Panc1 (cell line): Measurements from ENCODE around the gene C4orf51. TPM values are rescaled to one million over a fixed set of nuclear protein-coding genes. Genes with fewer than 3 reads are reported as not detected.

Experiments used
- ATAC-seq: fragments of 200-7000 bp; cut with Tn5 transposase; 2 replicates; pipeline ENCODE4 v1.9.1; 2020; ENCODE audit warnings: mild to moderate bottlenecking, moderate library complexity
- BruUV-seq: library from RNA; stranded (reverse); fragments of 400-500 nt; replicated peaks from 2 replicates; lab custom pipeline; 2021; lab: Mats Ljungman, UMichigan
- CTCF ChIA-PET: fragments of 300-600 bp; sonication (Branson Sonifier 250); formaldehyde crosslinking; loops from one replicate; lab custom pipeline; 2022; ENCODE audit warnings: antibody characterized with exemption; lab: Charles Lee
- POLR2A ChIA-PET: fragments of 300-600 bp; sonication (Branson Sonifier 250); formaldehyde crosslinking; loops from one replicate; lab custom pipeline; 2022; ENCODE audit warnings: antibody characterized with exemption; lab: Charles Lee
- DNase-seq: peaks from one replicate; pipeline ENCODE4 v3.0.0-alpha.2; 2010; ENCODE audit warnings: low read depth, low spot score
- H3K27ac ChIP-seq: 2 replicates; pipeline ENCODE4 v1.5.1; 2011; ENCODE audit warnings: mild to moderate bottlenecking, low read length, inconsistent platforms
- H3K27me3 ChIP-seq: fragments of 200-500 bp; sonication (Bioruptor generic); 2 replicates; pipeline ENCODE4 v1.6.0; 2014; ENCODE audit warnings: low read length, inconsistent platforms; ENCODE audit not compliant: control insufficient read depth, insufficient read depth
- H3K36me3 ChIP-seq: fragments of 200-500 bp; sonication (Bioruptor generic); 2 replicates; pipeline ENCODE4 v1.5.1; 2014; ENCODE audit warnings: inconsistent platforms, mild to moderate bottlenecking, low read length, moderate library complexity; ENCODE audit not compliant: control insufficient read depth, insufficient read depth
- H3K4me1 ChIP-seq: 2 replicates; pipeline ENCODE4 v1.5.1; 2011; ENCODE audit warnings: inconsistent platforms, mild to moderate bottlenecking, low read length, moderate library complexity; ENCODE audit not compliant: control insufficient read depth, insufficient read depth
- H3K4me3 ChIP-seq, 2 experiments: 2 replicates each; pipeline ENCODE4 v1.5.1; 2011 to 2012; ENCODE audit warnings: low read depth in 2 of 2, low read length in 2 of 2, mild to moderate bottlenecking in 2 of 2, inconsistent platforms in 1 of 2, moderate library complexity in 1 of 2
- H3K9me3 ChIP-seq: fragments of 200-500 bp; sonication (Bioruptor generic); 2 replicates; pipeline ENCODE4 v1.5.1; 2014; ENCODE audit warnings: low read depth, mild to moderate bottlenecking, inconsistent platforms, low read length, moderate library complexity; ENCODE audit not compliant: control insufficient read depth, insufficient read depth
- CTCF ChIP-seq: fragments of 450-650 bp; IDR thresholded peaks from 2 replicates; pipeline ENCODE4 v1.5.1; 2017; ENCODE audit warnings: mild to moderate bottlenecking
- POLR2AphosphoS5 ChIP-seq: IDR thresholded peaks from 2 replicates; pipeline ENCODE4 v1.6.1; 2012; ENCODE audit warnings: mild to moderate bottlenecking, low read depth, low read length, moderate library complexity
- REST ChIP-seq, 2 experiments: IDR thresholded peaks; 2 replicates each; pipeline ENCODE4 v1.6.1; 2011 to 2012; ENCODE audit warnings: low read depth in 2 of 2, control low read depth in 1 of 2, low read length in 1 of 2, mild to moderate bottlenecking in 1 of 2, moderate library complexity in 1 of 2; ENCODE audit not compliant: insufficient read depth in 1 of 2
- SIN3A ChIP-seq: IDR thresholded peaks from 2 replicates; pipeline ENCODE4 v1.6.1; 2012; ENCODE audit warnings: low read depth, mild to moderate bottlenecking, low read length, moderate library complexity, borderline replicate concordance; ENCODE audit not compliant: insufficient read depth
- TCF7L2 ChIP-seq: IDR thresholded peaks from 2 replicates; pipeline ENCODE4 v1.6.1; 2011; ENCODE audit warnings: mild to moderate bottlenecking, low read depth, low read length, inconsistent platforms
- in situ Hi-C: cut with HindIII; loops from 2 replicates; pipeline ENCODE4 v1.10.0; 2016; ENCODE audit warnings: low sequenced_read_pairs, low pct_unique_long_range_greater_than_20kb
- intact Hi-C: fragments of 100-400 bp; cut with micrococcal nuclease; formaldehyde crosslinking; loops from one replicate; pipeline ENCODE4 v1.10.0; 2022; ENCODE audit not compliant: unreplicated experiment
- total RNA-seq: library from RNA; stranded (reverse); gene quantifications from one replicate; pipeline ENCODE4 v1.2.1, GENCODE V29; 2021; ENCODE audit not compliant: unreplicated experiment

Gene C4orf51
- total RNA-seq, 1 experiment from 2014 or later = not detected

- BruUV-seq = no TSS peak
- Histone ChIP-seq H3K9me3 (no peaks in the 10 kb centered on the region), H3K27ac (no peak overlapping the region), H3K36me3 (no peaks in the 10 kb centered on the region), H3K27me3 (no peaks in the 10 kb centered on the region), H3K4me1 (no peaks in the 10 kb centered on the region), H3K4me3 (no peak overlapping the region)
- DNase-seq (no peak), ATAC-seq (no peak)
- in situ Hi-C loops = no loop called here
- TF ChIP-seq CTCF (no peak), REST (IDR thresholded peaks at IDR 0.05; ENCODE audit: insufficient read depth in 1 of 2, low read depth in 2 of 2, low read length in 1 of 2) (no peak), SIN3A (no peak), POLR2AphosphoS5 (no peak), TCF7L2 (no peak)
- intact Hi-C loops = no loop called here
- ChIA-PET CTCF (no interaction called here), POLR2A (no interaction called here)
Observed at GRCh38 chr4:145716661-145717200, 36.8 kb downstream of the C4orf51 start.

GRCh38 chr4:145719752-145720624 is 40.0 kb downstream of the C4orf51 start:
- no peaks in the 10 kb centered on the region for H3K27me3 ChIP-seq
- H3K36me3 ChIP-seq = no peaks in the 10 kb centered on the region
- intact Hi-C loops = no loop called here
- CTCF ChIA-PET = no interaction called here
- TF ChIP-seq SIN3A (no peak), REST (IDR thresholded peaks at IDR 0.05; ENCODE audit: insufficient read depth in 1 of 2, low read depth in 2 of 2, low read length in 1 of 2) (no peak), POLR2AphosphoS5 (no peak), TCF7L2 (no peak), CTCF (no peak)
- no peaks in the 10 kb centered on the region for H3K9me3 ChIP-seq
- in situ Hi-C loops = no loop called here
- no TSS peak for BruUV-seq
- ATAC-seq (no peak), DNase-seq (no peak)
- H3K4me1 ChIP-seq = no peaks in the 10 kb centered on the region
- POLR2A ChIA-PET = no interaction called here
- no peak overlapping the region for H3K27ac ChIP-seq
- no peak overlapping the region for H3K4me3 ChIP-seq
